Suprapubic skin (tissue), 4 donors: ENCODE data around the gene HOXA1.

Experiments used
- EP300 ChIP-seq: sonication (generic); formaldehyde crosslinking; IDR thresholded peaks from one replicate; pipeline ENCODE4 v1.6.1; 2017; ENCODE audit warnings: antibody characterized with exemption
- POLR2A ChIP-seq, 2 donors: fragments of 450-650 bp; IDR thresholded peaks; one replicate each; pipeline ENCODE4 v1.6.1; 2017; ENCODE audit warnings: antibody characterized with exemption in 2 of 2, mild to moderate bottlenecking in 2 of 2, moderate library complexity in 2 of 2
- POLR2AphosphoS5 ChIP-seq, 3 donors: sonication (generic); formaldehyde crosslinking; IDR thresholded peaks; one replicate each; pipeline ENCODE4 v1.6.1; 2017; ENCODE audit warnings: antibody characterized with exemption in 3 of 3
- TF ChIP-seq, protein P1 (sequence below), 2 donors: fragments of 200-600 bp in 1 of 2; fragments of 450-650 bp in 1 of 2; sonication (generic) in 1 of 2; IDR thresholded peaks; one replicate each; pipeline ENCODE4 v1.5.1; 2016 to 2019; ENCODE audit warnings: antibody characterized with exemption in 2 of 2, mild to moderate bottlenecking in 1 of 2, moderate library complexity in 1 of 2

DNA sequence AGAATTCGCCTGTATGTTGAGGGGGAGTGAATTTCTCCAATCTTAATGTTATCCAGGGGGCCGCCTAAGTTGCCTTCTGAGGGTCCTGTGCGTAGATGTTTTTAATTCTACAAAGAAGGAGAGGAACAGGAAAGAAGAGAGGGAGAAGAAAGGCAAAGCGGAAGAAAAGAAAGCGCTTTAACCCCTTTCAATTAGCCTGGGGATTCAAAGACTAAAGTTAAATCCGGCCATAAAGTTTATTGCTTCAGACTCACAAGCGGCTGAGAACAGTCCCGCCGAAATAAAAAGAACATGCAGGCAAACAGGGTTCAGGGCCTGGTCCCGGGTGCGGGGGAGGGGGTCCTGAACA, 43.2 kb upstream of the HOXA1 start:
- TF ChIP-seq POLR2A (IDR thresholded peaks at IDR 0.05) (no peak), POLR2AphosphoS5 (IDR thresholded peaks at IDR 0.05) (no peak), EP300 (no peak)
- TF ChIP-seq, protein P1, sequence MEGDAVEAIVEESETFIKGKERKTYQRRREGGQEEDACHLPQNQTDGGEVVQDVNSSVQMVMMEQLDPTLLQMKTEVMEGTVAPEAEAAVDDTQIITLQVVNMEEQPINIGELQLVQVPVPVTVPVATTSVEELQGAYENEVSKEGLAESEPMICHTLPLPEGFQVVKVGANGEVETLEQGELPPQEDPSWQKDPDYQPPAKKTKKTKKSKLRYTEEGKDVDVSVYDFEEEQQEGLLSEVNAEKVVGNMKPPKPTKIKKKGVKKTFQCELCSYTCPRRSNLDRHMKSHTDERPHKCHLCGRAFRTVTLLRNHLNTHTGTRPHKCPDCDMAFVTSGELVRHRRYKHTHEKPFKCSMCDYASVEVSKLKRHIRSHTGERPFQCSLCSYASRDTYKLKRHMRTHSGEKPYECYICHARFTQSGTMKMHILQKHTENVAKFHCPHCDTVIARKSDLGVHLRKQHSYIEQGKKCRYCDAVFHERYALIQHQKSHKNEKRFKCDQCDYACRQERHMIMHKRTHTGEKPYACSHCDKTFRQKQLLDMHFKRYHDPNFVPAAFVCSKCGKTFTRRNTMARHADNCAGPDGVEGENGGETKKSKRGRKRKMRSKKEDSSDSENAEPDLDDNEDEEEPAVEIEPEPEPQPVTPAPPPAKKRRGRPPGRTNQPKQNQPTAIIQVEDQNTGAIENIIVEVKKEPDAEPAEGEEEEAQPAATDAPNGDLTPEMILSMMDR (IDR thresholded peaks at IDR 0.05): no peak
